ENCODE data around the gene CEP70.

DNA sequence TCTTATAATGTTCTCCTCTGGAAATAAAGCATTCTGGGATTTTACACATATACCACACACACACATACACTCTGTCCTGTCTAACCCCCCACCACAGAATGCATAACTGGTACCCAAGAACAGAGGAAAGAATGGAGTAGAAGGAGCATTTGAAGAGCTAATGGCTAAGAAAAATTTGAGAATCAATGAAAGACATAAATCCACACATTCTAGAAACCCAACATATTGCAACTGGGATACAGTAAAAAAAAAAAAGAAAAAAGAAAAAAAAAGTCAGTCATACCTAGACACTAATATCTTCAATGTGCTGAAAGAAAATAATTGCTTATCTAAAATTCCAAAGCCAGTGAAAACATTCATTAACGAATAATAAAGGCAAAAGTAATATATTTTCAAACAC is 20.9 kb downstream of the CEP70 start:
- no peak for TF ChIP-seq KDM1A (IDR thresholded peaks at IDR 0.05; ENCODE audit: borderline replicate concordance)
- TF ChIP-seq, protein P1, sequence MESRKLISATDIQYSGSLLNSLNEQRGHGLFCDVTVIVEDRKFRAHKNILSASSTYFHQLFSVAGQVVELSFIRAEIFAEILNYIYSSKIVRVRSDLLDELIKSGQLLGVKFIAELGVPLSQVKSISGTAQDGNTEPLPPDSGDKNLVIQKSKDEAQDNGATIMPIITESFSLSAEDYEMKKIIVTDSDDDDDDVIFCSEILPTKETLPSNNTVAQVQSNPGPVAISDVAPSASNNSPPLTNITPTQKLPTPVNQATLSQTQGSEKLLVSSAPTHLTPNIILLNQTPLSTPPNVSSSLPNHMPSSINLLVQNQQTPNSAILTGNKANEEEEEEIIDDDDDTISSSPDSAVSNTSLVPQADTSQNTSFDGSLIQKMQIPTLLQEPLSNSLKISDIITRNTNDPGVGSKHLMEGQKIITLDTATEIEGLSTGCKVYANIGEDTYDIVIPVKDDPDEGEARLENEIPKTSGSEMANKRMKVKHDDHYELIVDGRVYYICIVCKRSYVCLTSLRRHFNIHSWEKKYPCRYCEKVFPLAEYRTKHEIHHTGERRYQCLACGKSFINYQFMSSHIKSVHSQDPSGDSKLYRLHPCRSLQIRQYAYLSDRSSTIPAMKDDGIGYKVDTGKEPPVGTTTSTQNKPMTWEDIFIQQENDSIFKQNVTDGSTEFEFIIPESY (IDR thresholded peaks at IDR 0.05): no peak
- TF ChIP-seq, protein P2, sequence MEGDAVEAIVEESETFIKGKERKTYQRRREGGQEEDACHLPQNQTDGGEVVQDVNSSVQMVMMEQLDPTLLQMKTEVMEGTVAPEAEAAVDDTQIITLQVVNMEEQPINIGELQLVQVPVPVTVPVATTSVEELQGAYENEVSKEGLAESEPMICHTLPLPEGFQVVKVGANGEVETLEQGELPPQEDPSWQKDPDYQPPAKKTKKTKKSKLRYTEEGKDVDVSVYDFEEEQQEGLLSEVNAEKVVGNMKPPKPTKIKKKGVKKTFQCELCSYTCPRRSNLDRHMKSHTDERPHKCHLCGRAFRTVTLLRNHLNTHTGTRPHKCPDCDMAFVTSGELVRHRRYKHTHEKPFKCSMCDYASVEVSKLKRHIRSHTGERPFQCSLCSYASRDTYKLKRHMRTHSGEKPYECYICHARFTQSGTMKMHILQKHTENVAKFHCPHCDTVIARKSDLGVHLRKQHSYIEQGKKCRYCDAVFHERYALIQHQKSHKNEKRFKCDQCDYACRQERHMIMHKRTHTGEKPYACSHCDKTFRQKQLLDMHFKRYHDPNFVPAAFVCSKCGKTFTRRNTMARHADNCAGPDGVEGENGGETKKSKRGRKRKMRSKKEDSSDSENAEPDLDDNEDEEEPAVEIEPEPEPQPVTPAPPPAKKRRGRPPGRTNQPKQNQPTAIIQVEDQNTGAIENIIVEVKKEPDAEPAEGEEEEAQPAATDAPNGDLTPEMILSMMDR (IDR thresholded peaks at IDR 0.05 in 2 of 3, conservative IDR thresholded peaks at IDR 0.05 in 1 of 3; ENCODE audit: control insufficient read depth in 2 of 3, extremely low read depth in 1 of 3, insufficient read depth in 1 of 3, low read depth in 3 of 3, low read length in 3 of 3): no peak

Measured in GM12878 (cell line).